GM12878 (cell line): ENCODE results near the gene SLC35E1. TPM values are rescaled to one million over a fixed set of nuclear protein-coding genes. Genes with fewer than 3 reads are reported as not detected.

Source experiments
- ATF7 ChIP-seq: fragments of 450-650 bp; IDR thresholded peaks from 2 replicates; pipeline ENCODE4 v1.6.1; 2016; ENCODE audit warnings: low read depth, mild to moderate bottlenecking
- BACH1 ChIP-seq: fragments of 450-650 bp; IDR thresholded peaks from 2 replicates; pipeline ENCODE4 v1.6.1; 2017; ENCODE audit warnings: mild to moderate bottlenecking, borderline replicate concordance
- BCL3 ChIP-seq: IDR thresholded peaks from 2 replicates; pipeline ENCODE4 v1.6.1; 2011; ENCODE audit warnings: borderline replicate concordance, low read depth, mild to moderate bottlenecking, moderate library complexity, low read length; ENCODE audit not compliant: insufficient read depth, poor library complexity, severe bottlenecking
- BHLHE40 ChIP-seq, 2 experiments: fragments of 450-650 bp in 1 of 2; IDR thresholded peaks; 2 replicates each; pipeline ENCODE4 v1.6.1; 2011 to 2017; ENCODE audit warnings: low read depth in 2 of 2, borderline replicate concordance in 1 of 2, improper control_type of control experiment in 1 of 2, low read length in 1 of 2, mild to moderate bottlenecking in 1 of 2
- CREM ChIP-seq: IDR thresholded peaks from 2 replicates; pipeline ENCODE4 v1.6.1; 2014; ENCODE audit warnings: antibody characterized with exemption, low read depth
- ETV6 ChIP-seq, 2 experiments: fragments of 450-650 bp in 1 of 2; IDR thresholded peaks in 1 of 2; conservative IDR thresholded peaks in 1 of 2; 2 replicates each; pipeline ENCODE4 v1.6.1; 2014; ENCODE audit warnings: antibody characterized with exemption in 1 of 2, borderline replicate concordance in 1 of 2, low read depth in 1 of 2, mild to moderate bottlenecking in 1 of 2, moderate library complexity in 1 of 2
- FOXM1 ChIP-seq: IDR thresholded peaks from 2 replicates; pipeline ENCODE4 v1.6.1; 2012; ENCODE audit warnings: low read depth, mild to moderate bottlenecking, inconsistent platforms, low read length, moderate library complexity
- JUNB ChIP-seq: IDR thresholded peaks from 2 replicates; pipeline ENCODE4 v1.6.1; 2016; ENCODE audit warnings: antibody characterized with exemption, mild to moderate bottlenecking
- LARP7 ChIP-seq: fragments of 450-650 bp; IDR thresholded peaks from 2 replicates; pipeline ENCODE4 v1.6.1; 2017; ENCODE audit warnings: mild to moderate bottlenecking
- MAX ChIP-seq: IDR thresholded peaks from 2 replicates; pipeline ENCODE4 v1.6.1; 2012; ENCODE audit warnings: low read depth, low read length, improper control_type of control experiment
- NR2F1 ChIP-seq: fragments of 450-650 bp; conservative IDR thresholded peaks from 2 replicates; pipeline ENCODE4 v1.6.1; 2017; ENCODE audit warnings: mild to moderate bottlenecking
- POLR2A ChIP-seq: IDR thresholded peaks from 2 replicates; pipeline ENCODE4 v1.6.1; 2011; ENCODE audit warnings: low read depth, mild to moderate bottlenecking, low read length
- SUPT20H ChIP-seq: IDR thresholded peaks from 2 replicates; pipeline ENCODE4 v1.6.1; 2011; ENCODE audit warnings: low read depth, mild to moderate bottlenecking, low read length, moderate library complexity, borderline replicate concordance; ENCODE audit not compliant: control insufficient read depth
- TCF12 ChIP-seq: IDR thresholded peaks from 2 replicates; pipeline ENCODE4 v1.6.1; 2011; ENCODE audit warnings: low read depth, mild to moderate bottlenecking, low read length
- TCF3 ChIP-seq: IDR thresholded peaks from 2 replicates; pipeline ENCODE4 v1.6.1; 2012; ENCODE audit warnings: low read depth, mild to moderate bottlenecking, low read length, borderline replicate concordance; ENCODE audit not compliant: insufficient read depth
- TCF7 ChIP-seq: IDR thresholded peaks from 2 replicates; pipeline ENCODE4 v1.6.1; 2014; ENCODE audit warnings: antibody characterized with exemption, borderline replicate concordance
- ZNF592 ChIP-seq: fragments of 450-650 bp; IDR thresholded peaks from 2 replicates; pipeline ENCODE4 v1.6.1; 2017; ENCODE audit warnings: mild to moderate bottlenecking, moderate library complexity
- polyA plus RNA-seq, 11 experiments: library from polyadenylated mRNA; depleted of rRNA in 4 of 11; unstranded in 6 of 11; stranded (reverse) in 5 of 11; fragments of >200 nt; fragmentation: Nextera tagmentation in 4 of 11; fragmentation: Illumina TruSeq in 1 of 11; extraction: Ambion mirVana in 4 of 11; extraction: Trizol in 1 of 11; gene quantifications; 1 replicate in 1 of 11; 2 replicates in 10 of 11; pipeline versions ENCODE4 v1.2.1 to v1.2.3, GENCODE V29; 2011 to 2016; ENCODE audit warnings: inconsistent platforms in 2 of 11, missing spikeins in 2 of 11, low read depth in 1 of 11
- total RNA-seq, 4 experiments: library from RNA; depleted of rRNA in 3 of 4; stranded (reverse); fragments of >200 nt in 3 of 4; fragmentation: Illumina TruSeq in 1 of 4; extraction: Trizol in 1 of 4; gene quantifications; 2 replicates each; pipeline versions ENCODE4 v1.2.1 to v1.2.3, GENCODE V29; 2013 to 2021
- TF ChIP-seq, protein P1 (sequence below): fragments of 450-650 bp; IDR thresholded peaks from 2 replicates; pipeline ENCODE4 v1.6.1; 2016; ENCODE audit warnings: mild to moderate bottlenecking
- TF ChIP-seq, protein P2 (sequence below): IDR thresholded peaks from 2 replicates; pipeline ENCODE4 v1.6.1; 2011; ENCODE audit warnings: low read depth, low read length, improper control_type of control experiment, borderline replicate concordance
- TF ChIP-seq, protein P3 (sequence below): fragments of 450-650 bp; IDR thresholded peaks from 2 replicates; pipeline ENCODE4 v1.6.1; 2017; ENCODE audit warnings: mild to moderate bottlenecking

SLC35E1 gene
- total and polyA plus RNA-seq, 10 of the 15 experiments (the other 5 are each of a cell fraction or from before 2014, with no cell fraction given): 11.3 to 37.7 (median 22.1) TPM

GRCh38 chr19:16594131-16594586, 21.9 kb upstream of the SLC35E1 start (continued):
- peak; percentile 57 for TF ChIP-seq BCL3
- peak; percentile 60 for TF ChIP-seq LARP7
- 0 out of 4 replicates have a peak, but pooled peaks of 1 of the 2 experiments have one; percentile 55 for TF ChIP-seq ETV6 (conservative IDR thresholded peaks at IDR 0.05 in 1 of 2, IDR thresholded peaks at IDR 0.05 in 1 of 2; ENCODE audit: borderline replicate concordance in 1 of 2, low read depth in 1 of 2)
- peak in 1 of 2 experiments; percentile 69; a peak in 1 of 4 replicates for TF ChIP-seq BHLHE40 (IDR thresholded peaks at IDR 0.05; ENCODE audit: borderline replicate concordance in 1 of 2, low read depth in 2 of 2, low read length in 1 of 2)
- TF ChIP-seq, protein P1, sequence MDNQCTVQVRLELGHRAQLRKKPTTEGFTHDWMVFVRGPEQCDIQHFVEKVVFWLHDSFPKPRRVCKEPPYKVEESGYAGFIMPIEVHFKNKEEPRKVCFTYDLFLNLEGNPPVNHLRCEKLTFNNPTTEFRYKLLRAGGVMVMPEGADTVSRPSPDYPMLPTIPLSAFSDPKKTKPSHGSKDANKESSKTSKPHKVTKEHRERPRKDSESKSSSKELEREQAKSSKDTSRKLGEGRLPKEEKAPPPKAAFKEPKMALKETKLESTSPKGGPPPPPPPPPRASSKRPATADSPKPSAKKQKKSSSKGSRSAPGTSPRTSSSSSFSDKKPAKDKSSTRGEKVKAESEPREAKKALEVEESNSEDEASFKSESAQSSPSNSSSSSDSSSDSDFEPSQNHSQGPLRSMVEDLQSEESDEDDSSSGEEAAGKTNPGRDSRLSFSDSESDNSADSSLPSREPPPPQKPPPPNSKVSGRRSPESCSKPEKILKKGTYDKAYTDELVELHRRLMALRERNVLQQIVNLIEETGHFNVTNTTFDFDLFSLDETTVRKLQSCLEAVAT: peak; percentile 52; the same call in 1 of the 2 replicates
- TF ChIP-seq MAX: peak; percentile 78
- no peak; the same call in 1 of the 2 replicates for TF ChIP-seq CREM
- TF ChIP-seq ATF7: no peak
- TF ChIP-seq TCF7: no peak
- TF ChIP-seq, protein P2, sequence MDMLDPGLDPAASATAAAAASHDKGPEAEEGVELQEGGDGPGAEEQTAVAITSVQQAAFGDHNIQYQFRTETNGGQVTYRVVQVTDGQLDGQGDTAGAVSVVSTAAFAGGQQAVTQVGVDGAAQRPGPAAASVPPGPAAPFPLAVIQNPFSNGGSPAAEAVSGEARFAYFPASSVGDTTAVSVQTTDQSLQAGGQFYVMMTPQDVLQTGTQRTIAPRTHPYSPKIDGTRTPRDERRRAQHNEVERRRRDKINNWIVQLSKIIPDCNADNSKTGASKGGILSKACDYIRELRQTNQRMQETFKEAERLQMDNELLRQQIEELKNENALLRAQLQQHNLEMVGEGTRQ: no peak
- 0 out of 2 replicates have a peak, but pooled peaks have one; percentile 20 for TF ChIP-seq POLR2A
- TF ChIP-seq, protein P3, sequence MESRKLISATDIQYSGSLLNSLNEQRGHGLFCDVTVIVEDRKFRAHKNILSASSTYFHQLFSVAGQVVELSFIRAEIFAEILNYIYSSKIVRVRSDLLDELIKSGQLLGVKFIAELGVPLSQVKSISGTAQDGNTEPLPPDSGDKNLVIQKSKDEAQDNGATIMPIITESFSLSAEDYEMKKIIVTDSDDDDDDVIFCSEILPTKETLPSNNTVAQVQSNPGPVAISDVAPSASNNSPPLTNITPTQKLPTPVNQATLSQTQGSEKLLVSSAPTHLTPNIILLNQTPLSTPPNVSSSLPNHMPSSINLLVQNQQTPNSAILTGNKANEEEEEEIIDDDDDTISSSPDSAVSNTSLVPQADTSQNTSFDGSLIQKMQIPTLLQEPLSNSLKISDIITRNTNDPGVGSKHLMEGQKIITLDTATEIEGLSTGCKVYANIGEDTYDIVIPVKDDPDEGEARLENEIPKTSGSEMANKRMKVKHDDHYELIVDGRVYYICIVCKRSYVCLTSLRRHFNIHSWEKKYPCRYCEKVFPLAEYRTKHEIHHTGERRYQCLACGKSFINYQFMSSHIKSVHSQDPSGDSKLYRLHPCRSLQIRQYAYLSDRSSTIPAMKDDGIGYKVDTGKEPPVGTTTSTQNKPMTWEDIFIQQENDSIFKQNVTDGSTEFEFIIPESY: no peak
- TF ChIP-seq ZNF592: no peak
- no peak for TF ChIP-seq JUNB
- TF ChIP-seq TCF3: 0 out of 2 replicates have a peak, but pooled peaks have one; percentile 11
- TF ChIP-seq BACH1: 0 out of 2 replicates have a peak, but pooled peaks have one; percentile 59
- no peak for TF ChIP-seq FOXM1
- TF ChIP-seq SUPT20H: no peak
- peak; percentile 39; the same call in 1 of the 2 replicates for TF ChIP-seq TCF12
- TF ChIP-seq NR2F1: peak; percentile 46
